Astrocyte (in vitro differentiated cells and primary cell): Measurements from ENCODE around the gene KLK4.

Source experiments
- CTCF ChIP-seq: IDR thresholded peaks from 2 replicates; pipeline ENCODE4 v1.5.1; 2011; ENCODE audit warnings: low read depth, mild to moderate bottlenecking, inconsistent platforms, low read length, moderate library complexity; ENCODE audit not compliant: insufficient read depth
- EZH2 ChIP-seq: IDR thresholded peaks from 2 replicates; pipeline ENCODE4 v1.6.1; 2012; ENCODE audit warnings: mild to moderate bottlenecking, low read length, inconsistent platforms; ENCODE audit not compliant: insufficient read depth

GRCh38 chr19:50912727-50913716, 1.8 kb upstream of the KLK4 start:
- no peak for TF ChIP-seq CTCF
- TF ChIP-seq EZH2: no peak
